ENCODE measurements around the gene RRAGA. TPM values are rescaled to one million over a fixed set of nuclear protein-coding genes. Genes with fewer than 3 reads are reported as not detected.
A peak's percentile ranks its signal among the peaks of the same experiment; 100 is the strongest.

The RRAGA gene
- total and polyA plus RNA-seq, 2 of the 8 experiments (the other 6 are each of a cell fraction or from before 2014, with no cell fraction given) = 45.6 to 46.5 TPM

- TF ChIP-seq TCF12 (IDR thresholded peaks at IDR 0.05; ENCODE audit: low read depth, low read length) (no peak), JUN (IDR thresholded peaks at IDR 0.05; ENCODE audit: low read depth, low read length) (no peak), HDAC2 (IDR thresholded peaks at IDR 0.05; ENCODE audit: borderline replicate concordance in 1 of 2, low read depth in 2 of 2, low read length in 2 of 2) (peak; percentile 1 to 71; a peak in 1 of 4 replicates), CBX5 (IDR thresholded peaks at IDR 0.05; ENCODE audit: low read depth, low read length) (no peak), EZH2 (IDR thresholded peaks at IDR 0.05; ENCODE audit: low read depth, low read length, severe bottlenecking) (no peak), RFX5 (IDR thresholded peaks at IDR 0.05; ENCODE audit: borderline replicate concordance, low read depth, low read length) (peak; percentile 65; the same call in 1 of the 2 replicates), SIRT6 (IDR thresholded peaks at IDR 0.05; ENCODE audit: low read length) (no peak), KDM5A (IDR thresholded peaks at IDR 0.05; ENCODE audit: low read length) (no peak), POLR2AphosphoS5 (IDR thresholded peaks at IDR 0.05; ENCODE audit: low read depth, low read length) (peak; percentile 77), NANOG (IDR thresholded peaks at IDR 0.05; ENCODE audit: insufficient read depth, low read depth, low read length, poor library complexity, severe bottlenecking) (no peak), GABPA (IDR thresholded peaks at IDR 0.05; ENCODE audit: borderline replicate concordance, insufficient read depth, low read length) (peak; percentile 33; the same call in 1 of the 2 replicates), E2F6 (IDR thresholded peaks at IDR 0.05) (no peak; the same call in 1 of the 2 replicates), SP2 (IDR thresholded peaks at IDR 0.05; ENCODE audit: low read length) (no peak), CHD1 (IDR thresholded peaks at IDR 0.05; ENCODE audit: low read depth, low read length) (no peak), SP4 (IDR thresholded peaks at IDR 0.05; ENCODE audit: low read length) (peak; percentile 91; the same call in 1 of the 2 replicates)
These were observed at the start of gene RRAGA (continued) for GRCh38 chr9:19048966-19049916.

Measured in H1 (cell line).